Astrocyte (in vitro differentiated cells and primary cell): Measurements from ENCODE around the gene PPP4C. TPM values are rescaled to one million over a fixed set of nuclear protein-coding genes. Genes with fewer than 3 reads are reported as not detected.

Experiments used
- DNase-seq: peaks from one replicate; pipeline ENCODE4 v3.0.0-alpha.2; 2010; ENCODE audit warnings: low read depth
- FAIRE-seq: peaks from 2 replicates; lab custom pipeline; 2011; peaks lifted over from hg19 to GRCh38; lab: Jason Lieb, UNC
- H2AFZ ChIP-seq: 2 replicates; pipeline ENCODE4 v1.6.0; 2012; ENCODE audit warnings: low read depth, low read length, inconsistent platforms
- H3K27ac ChIP-seq: 2 replicates; pipeline ENCODE4 v1.5.1; 2011; ENCODE audit warnings: low read depth, low read length, inconsistent platforms
- H3K27me3 ChIP-seq: 2 replicates; pipeline ENCODE4 v1.6.0; 2011; ENCODE audit warnings: low read length, inconsistent platforms; ENCODE audit not compliant: insufficient read depth
- H3K36me3 ChIP-seq: 2 replicates; pipeline ENCODE4 v1.5.1; 2011; ENCODE audit warnings: low read length, inconsistent platforms; ENCODE audit not compliant: insufficient read depth
- H3K4me1 ChIP-seq: 2 replicates; pipeline ENCODE4 v1.5.1; 2011; ENCODE audit warnings: low read length, inconsistent platforms; ENCODE audit not compliant: insufficient read depth
- H3K4me2 ChIP-seq: 2 replicates; pipeline ENCODE4 v1.6.0; 2012; ENCODE audit warnings: low read length, inconsistent platforms
- H3K4me3 ChIP-seq: 2 replicates; pipeline ENCODE4 v1.5.1; 2011; ENCODE audit warnings: low read depth, mild to moderate bottlenecking, low read length, inconsistent platforms; ENCODE audit not compliant: insufficient read depth
- H3K79me2 ChIP-seq: 2 replicates; pipeline ENCODE4 v1.6.0; 2012; ENCODE audit warnings: mild to moderate bottlenecking, low read length, inconsistent platforms; ENCODE audit not compliant: insufficient read depth
- H3K9ac ChIP-seq: 2 replicates; pipeline ENCODE4 v1.6.0; 2012; ENCODE audit warnings: mild to moderate bottlenecking, low read length, inconsistent platforms
- H3K9me3 ChIP-seq: 2 replicates; pipeline ENCODE4 v1.5.1; 2012; ENCODE audit warnings: low read depth, mild to moderate bottlenecking, low read length, inconsistent platforms; ENCODE audit not compliant: insufficient read depth
- H4K20me1 ChIP-seq: 2 replicates; pipeline ENCODE4 v1.6.0; 2012; ENCODE audit warnings: low read length, inconsistent platforms; ENCODE audit not compliant: insufficient read depth
- H3K27ac Mint-ChIP-seq: one replicate; pipeline ENCODE4 v1.8.0; 2021; ENCODE audit warnings: mild to moderate bottlenecking, mixed read lengths; ENCODE audit not compliant: unreplicated experiment
- H3K27me3 Mint-ChIP-seq: one replicate; pipeline ENCODE4 v1.8.0; 2021; ENCODE audit warnings: low read depth, mixed read lengths; ENCODE audit not compliant: unreplicated experiment
- H3K36me3 Mint-ChIP-seq: one replicate; pipeline ENCODE4 v1.8.0; 2021; ENCODE audit warnings: low read depth, mixed read lengths; ENCODE audit not compliant: unreplicated experiment
- H3K4me1 Mint-ChIP-seq: one replicate; pipeline ENCODE4 v1.8.0; 2021; ENCODE audit warnings: low read depth, mixed read lengths; ENCODE audit not compliant: unreplicated experiment
- H3K4me3 Mint-ChIP-seq: one replicate; pipeline ENCODE4 v1.8.0; 2021; ENCODE audit warnings: mild to moderate bottlenecking, moderate library complexity, mixed read lengths; ENCODE audit not compliant: unreplicated experiment
- H3K9me3 Mint-ChIP-seq: one replicate; pipeline ENCODE4 v1.8.0; 2021; ENCODE audit warnings: mild to moderate bottlenecking, mixed read lengths; ENCODE audit not compliant: unreplicated experiment
- CTCF ChIP-seq: IDR thresholded peaks from 2 replicates; pipeline ENCODE4 v1.5.1; 2011; ENCODE audit warnings: low read depth, mild to moderate bottlenecking, inconsistent platforms, low read length, moderate library complexity; ENCODE audit not compliant: insufficient read depth
- EZH2 ChIP-seq: IDR thresholded peaks from 2 replicates; pipeline ENCODE4 v1.6.1; 2012; ENCODE audit warnings: mild to moderate bottlenecking, low read length, inconsistent platforms; ENCODE audit not compliant: insufficient read depth
- total RNA-seq: library from RNA; stranded (reverse); gene quantifications from 2 replicates; pipeline ENCODE4 v1.2.1, GENCODE V29; 2021

Gene PPP4C
- total RNA-seq, 1 donor from 2014 or later: 140 TPM

- no peaks in the 10 kb centered on the region for H3K79me2 ChIP-seq
- H3K4me1 ChIP-seq: peaks cover 19% of the 10 kb centered on the region
- Mint-ChIP-seq H3K9me3 (no peaks in the 10 kb centered on the region), H3K4me3 (no peak overlapping the region), H3K27ac (no peak overlapping the region), H3K27me3 (no peaks in the 10 kb centered on the region), H3K4me1 (peaks cover 1% of the 10 kb centered on the region), H3K36me3 (peaks cover 5% of the 10 kb centered on the region)
- no peaks in the 10 kb centered on the region for H3K27me3 ChIP-seq
- no peak for FAIRE-seq
- TF ChIP-seq EZH2 (no peak), CTCF (no peak)
- no peaks in the 10 kb centered on the region for H4K20me1 ChIP-seq
- no peaks in the 10 kb centered on the region for H3K9me3 ChIP-seq
- H3K9ac ChIP-seq: no peak overlapping the region
- DNase-seq: no peak
- no peak overlapping the region for H3K4me2 ChIP-seq
- peaks cover 6% of the 10 kb centered on the region for H3K36me3 ChIP-seq
- H3K27ac ChIP-seq: no peak overlapping the region
- H3K4me3 ChIP-seq: no peak overlapping the region
- no peak overlapping the region for H2AFZ ChIP-seq
Observed at GRCh38 chr16:30060346-30060745, 15.4 kb upstream of the PPP4C start.

GRCh38 chr16:30060836-30061554 is 14.8 kb upstream of the PPP4C start:
- Histone ChIP-seq H3K4me1 (peaks cover 19% of the 10 kb centered on the region), H3K4me3 (no peak overlapping the region), H2AFZ (no peak overlapping the region), H3K9me3 (no peaks in the 10 kb centered on the region), H3K27ac (no peak overlapping the region), H3K36me3 (peaks cover 6% of the 10 kb centered on the region), H3K9ac (no peak overlapping the region), H3K4me2 (no peak overlapping the region), H3K79me2 (peaks cover 4% of the 10 kb centered on the region), H4K20me1 (peaks cover 3% of the 10 kb centered on the region), H3K27me3 (no peaks in the 10 kb centered on the region)
- no peak overlapping the region for H3K27ac Mint-ChIP-seq
- TF ChIP-seq CTCF (no peak), EZH2 (no peak)
- FAIRE-seq: no peak
- H3K9me3 Mint-ChIP-seq: no peaks in the 10 kb centered on the region
- peaks cover 1% of the 10 kb centered on the region for H3K4me1 Mint-ChIP-seq
- H3K4me3 Mint-ChIP-seq: no peak overlapping the region
- DNase-seq: no peak
- no peaks in the 10 kb centered on the region for H3K27me3 Mint-ChIP-seq
- H3K36me3 Mint-ChIP-seq: peaks cover 5% of the 10 kb centered on the region

GRCh38 chr16:30063278-30063892 is 12.4 kb upstream of the PPP4C start:
- no peaks in the 10 kb centered on the region for H3K9me3 ChIP-seq
- no peak for TF ChIP-seq CTCF
- TF ChIP-seq EZH2: no peak
- no peak for FAIRE-seq
- peak overlapping the region; percentile 89 for H2AFZ ChIP-seq
- Mint-ChIP-seq H3K4me1 (peaks cover 9% of the 10 kb centered on the region), H3K27me3 (no peaks in the 10 kb centered on the region), H3K4me3 (peak overlapping the region; percentile 98), H3K36me3 (peaks cover 18% of the 10 kb centered on the region), H3K9me3 (no peaks in the 10 kb centered on the region), H3K27ac (peak overlapping the region; percentile 77)
- peak overlapping the region; percentile 92 for H3K4me2 ChIP-seq
- DNase-seq: no peak
- H3K4me1 ChIP-seq: peaks cover 35% of the 10 kb centered on the region
- H3K27me3 ChIP-seq: no peaks in the 10 kb centered on the region
- H3K27ac ChIP-seq: peak overlapping the region; percentile 93
- H4K20me1 ChIP-seq: peaks cover 25% of the 10 kb centered on the region
- peaks cover 14% of the 10 kb centered on the region for H3K36me3 ChIP-seq
- peak overlapping the region; percentile 88 for H3K9ac ChIP-seq
- peaks cover 26% of the 10 kb centered on the region for H3K79me2 ChIP-seq
- no peak overlapping the region for H3K4me3 ChIP-seq
